ENCODE data around the gene NEK7.

GRCh38 chr1:198175423-198176170, 18.8 kb downstream of the NEK7 start:
- TF ChIP-seq CTCF (IDR thresholded peaks at IDR 0.05; ENCODE audit: low read length) (no peak), EZH2 (optimal IDR thresholded peaks at IDR 0.05; ENCODE audit: low read depth, low read length) (no peak), EZH2phosphoT487 (IDR thresholded peaks at IDR 0.05; ENCODE audit: low read length) (no peak)
